BE2C (cell line): ENCODE measurements around the gene CCDC70.

ENCODE experiments used
- DNase-seq: peaks from one replicate; pipeline ENCODE4 v3.0.0-alpha.2; 2020
- H3K27me3 ChIP-seq: fragments of 250-450 bp; sonication (Bioruptor Pico); 2 replicates; pipeline ENCODE4 v1.5.1; 2020; ENCODE audit warnings: mild to moderate bottlenecking
- H3K36me3 ChIP-seq: fragments of 250-450 bp; sonication (Bioruptor Pico); 2 replicates; pipeline ENCODE4 v1.5.1; 2020; ENCODE audit warnings: mild to moderate bottlenecking
- H3K4me1 ChIP-seq: fragments of 250-450 bp; sonication (Bioruptor Pico); 2 replicates; pipeline ENCODE4 v1.5.1; 2020
- H3K4me3 ChIP-seq: 2 replicates; pipeline ENCODE4 v1.5.1; 2011; ENCODE audit warnings: low read depth, low read length
- H3K9me3 ChIP-seq: fragments of 250-450 bp; sonication (Bioruptor Pico); 2 replicates; pipeline ENCODE4 v1.5.1; 2020
- CTCF ChIP-seq: IDR thresholded peaks from 2 replicates; pipeline ENCODE4 v1.5.1; 2012; ENCODE audit warnings: mild to moderate bottlenecking, low read depth, low read length

The CCDC70 gene

GRCh38 chr13:51826606-51827005 is 35.2 kb upstream of the CCDC70 start:
- Histone ChIP-seq H3K9me3 (no peaks in the 10 kb centered on the region), H3K4me1 (no peaks in the 10 kb centered on the region; the same call in 1 of the 2 replicates), H3K4me3 (no peak overlapping the region), H3K36me3 (no peaks in the 10 kb centered on the region), H3K27me3 (no peaks in the 10 kb centered on the region)
- DNase-seq = no peak
- TF ChIP-seq CTCF = no peak

- Histone ChIP-seq H3K4me1 (no peaks in the 10 kb centered on the region; the same call in 1 of the 2 replicates), H3K36me3 (no peaks in the 10 kb centered on the region), H3K9me3 (no peaks in the 10 kb centered on the region), H3K27me3 (no peaks in the 10 kb centered on the region), H3K4me3 (no peak overlapping the region)
- TF ChIP-seq CTCF = no peak
- DNase-seq = no peak
These were observed 34.5 kb upstream of the CCDC70 start for GRCh38 chr13:51827254-51827653.

DNA sequence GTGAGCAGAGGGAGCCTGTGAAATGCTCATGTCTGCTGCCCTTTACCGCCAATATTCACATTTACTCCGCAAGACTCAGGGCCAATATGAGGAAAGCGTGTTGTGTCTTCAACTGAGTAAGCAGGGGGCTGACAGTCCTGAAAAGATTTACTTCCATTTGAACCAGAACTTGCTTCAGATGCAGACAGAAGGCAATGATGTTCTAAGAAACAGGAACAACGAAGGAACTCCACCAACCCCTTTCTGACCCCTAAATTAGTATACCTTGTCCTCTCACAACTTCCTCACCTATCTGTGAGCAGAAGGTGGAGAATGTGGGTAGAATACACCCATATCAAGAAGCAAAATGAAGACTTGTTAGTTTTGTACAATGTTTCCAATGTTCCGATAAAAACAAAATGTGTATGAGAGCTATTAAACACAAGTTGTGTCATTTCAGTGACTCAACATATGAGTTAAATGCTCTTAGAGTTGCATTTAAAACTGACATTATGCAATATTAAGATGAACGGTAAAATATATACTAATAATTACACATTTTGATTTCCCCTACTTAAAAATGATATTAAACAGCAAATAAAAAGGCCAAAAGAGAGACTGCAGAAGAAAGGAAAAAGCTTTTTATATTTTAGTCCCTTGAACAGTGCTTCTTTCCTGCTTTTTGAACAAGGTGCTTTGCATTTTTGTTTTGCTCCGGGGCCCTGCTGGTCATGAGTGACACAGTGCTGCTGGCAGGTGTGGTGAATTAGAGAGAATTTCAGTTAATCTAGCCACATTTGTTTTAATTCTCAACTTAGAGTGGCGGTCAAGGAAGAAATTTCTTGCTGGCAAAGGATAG is 32.8 kb upstream of the CCDC70 start:
- no peaks in the 10 kb centered on the region; the same call in 1 of the 2 replicates for H3K4me1 ChIP-seq
- H3K9me3 ChIP-seq = no peaks in the 10 kb centered on the region
- H3K4me3 ChIP-seq = no peak overlapping the region
- DNase-seq = no peak
- TF ChIP-seq CTCF = no peak
- no peaks in the 10 kb centered on the region for H3K27me3 ChIP-seq
- H3K36me3 ChIP-seq = no peaks in the 10 kb centered on the region

GRCh38 chr13:51829568-51829899 is 32.2 kb upstream of the CCDC70 start:
- DNase-seq = no peak
- Histone ChIP-seq H3K27me3 (no peaks in the 10 kb centered on the region), H3K4me1 (no peaks in the 10 kb centered on the region)

GRCh38 chr13:51831519-51831918 is 30.2 kb upstream of the CCDC70 start:
- no peak for TF ChIP-seq CTCF
- H3K27me3 ChIP-seq = no peaks in the 10 kb centered on the region
- H3K4me1 ChIP-seq = no peaks in the 10 kb centered on the region
- DNase-seq = no peak
- H3K4me3 ChIP-seq = no peak overlapping the region
- no peaks in the 10 kb centered on the region for H3K36me3 ChIP-seq
- H3K9me3 ChIP-seq = no peaks in the 10 kb centered on the region

More at GRCh38 chr13:51829568-51829899, 32.2 kb upstream of the CCDC70 start:
- Histone ChIP-seq H3K36me3 (no peaks in the 10 kb centered on the region), H3K4me3 (no peak overlapping the region), H3K9me3 (no peaks in the 10 kb centered on the region)
- TF ChIP-seq CTCF = no peak

GRCh38 chr13:51832471-51833152 is 29.2 kb upstream of the CCDC70 start:
- DNase-seq = peak; percentile 31

More at GRCh38 chr13:51832471-51833152, 29.2 kb upstream of the CCDC70 start:
- no peaks in the 10 kb centered on the region for H3K27me3 ChIP-seq
- TF ChIP-seq CTCF = peak; percentile 45
- no peaks in the 10 kb centered on the region for H3K4me1 ChIP-seq
- no peak overlapping the region for H3K4me3 ChIP-seq
- no peaks in the 10 kb centered on the region for H3K9me3 ChIP-seq
- H3K36me3 ChIP-seq = no peaks in the 10 kb centered on the region
